ENCODE data around the gene DDX31.

DNA sequence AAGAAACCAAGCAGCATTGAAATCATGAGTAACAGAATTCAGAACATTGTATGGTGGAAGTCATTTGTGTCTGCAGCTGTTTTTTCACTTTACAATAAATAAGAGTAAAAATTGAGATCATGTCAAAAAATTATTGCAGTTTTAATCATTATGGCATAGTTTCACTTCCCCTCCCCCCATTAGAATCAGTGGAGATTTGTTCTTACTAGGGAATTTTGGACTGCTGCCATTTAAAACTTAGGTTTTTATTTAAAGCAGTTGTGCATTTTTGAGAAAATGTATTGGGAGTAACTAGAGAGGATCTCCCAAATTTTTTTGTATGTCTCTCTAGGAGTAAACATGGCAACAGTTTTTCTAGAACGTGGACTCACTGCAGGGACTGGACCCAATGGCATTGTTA, 20.9 kb upstream of the DDX31 start:
- TF ChIP-seq CTCF (IDR thresholded peaks at IDR 0.05) (no peak), POLR2A (IDR thresholded peaks at IDR 0.05) (no peak)

All from body of pancreas (tissue), 4 donors.